WTC11 (cell line): Measurements from ENCODE around the gene HSPA12A.

Source experiments
- NR1H2 ChIP-seq: sonication (generic); formaldehyde crosslinking; IDR thresholded peaks from 2 replicates; pipeline ENCODE4 v1.9.0; 2021; ENCODE audit warnings: mild to moderate bottlenecking, moderate library complexity, missing genetic modification reagents
- ZBTB21 ChIP-seq: sonication (generic); formaldehyde crosslinking; IDR thresholded peaks from 2 replicates; pipeline ENCODE4 v1.8.1; 2023; ENCODE audit warnings: mild to moderate bottlenecking, missing genetic modification reagents, borderline replicate concordance
- ZBTB43 ChIP-seq: sonication (generic); formaldehyde crosslinking; IDR thresholded peaks from 2 replicates; pipeline ENCODE4 v1.8.1; 2023; ENCODE audit warnings: mild to moderate bottlenecking, missing genetic modification reagents
- TF ChIP-seq, protein P1 (sequence below): fragments of 200-600 bp; IDR thresholded peaks from 2 replicates; pipeline ENCODE4 v1.8.0; 2022; ENCODE audit warnings: antibody characterized with exemption

DNA sequence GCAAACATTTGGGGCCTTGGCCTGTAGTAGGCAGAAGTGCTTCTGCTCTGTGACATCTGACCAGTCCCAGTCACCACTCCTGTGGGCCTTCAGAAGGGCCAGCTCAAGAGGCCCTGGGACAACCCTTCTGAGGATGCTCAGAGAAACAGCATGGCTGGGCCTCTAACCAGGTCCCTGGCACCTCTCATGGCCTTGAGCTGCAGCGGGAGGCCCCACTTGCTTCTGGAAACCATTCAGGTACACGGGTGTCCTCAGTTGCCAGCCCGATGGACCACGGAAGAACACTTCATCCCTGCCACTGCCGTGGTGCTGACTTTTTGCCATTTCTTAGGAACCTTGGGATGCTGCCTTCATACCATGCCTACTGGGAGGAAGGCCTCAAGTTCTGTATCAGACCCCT, 57.6 kb downstream of the HSPA12A start:
- TF ChIP-seq ZBTB21 (CRISPR knock-in tag), result no peak
- TF ChIP-seq, protein P1, sequence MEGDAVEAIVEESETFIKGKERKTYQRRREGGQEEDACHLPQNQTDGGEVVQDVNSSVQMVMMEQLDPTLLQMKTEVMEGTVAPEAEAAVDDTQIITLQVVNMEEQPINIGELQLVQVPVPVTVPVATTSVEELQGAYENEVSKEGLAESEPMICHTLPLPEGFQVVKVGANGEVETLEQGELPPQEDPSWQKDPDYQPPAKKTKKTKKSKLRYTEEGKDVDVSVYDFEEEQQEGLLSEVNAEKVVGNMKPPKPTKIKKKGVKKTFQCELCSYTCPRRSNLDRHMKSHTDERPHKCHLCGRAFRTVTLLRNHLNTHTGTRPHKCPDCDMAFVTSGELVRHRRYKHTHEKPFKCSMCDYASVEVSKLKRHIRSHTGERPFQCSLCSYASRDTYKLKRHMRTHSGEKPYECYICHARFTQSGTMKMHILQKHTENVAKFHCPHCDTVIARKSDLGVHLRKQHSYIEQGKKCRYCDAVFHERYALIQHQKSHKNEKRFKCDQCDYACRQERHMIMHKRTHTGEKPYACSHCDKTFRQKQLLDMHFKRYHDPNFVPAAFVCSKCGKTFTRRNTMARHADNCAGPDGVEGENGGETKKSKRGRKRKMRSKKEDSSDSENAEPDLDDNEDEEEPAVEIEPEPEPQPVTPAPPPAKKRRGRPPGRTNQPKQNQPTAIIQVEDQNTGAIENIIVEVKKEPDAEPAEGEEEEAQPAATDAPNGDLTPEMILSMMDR, result no peak
- no peak for TF ChIP-seq ZBTB43 (CRISPR knock-in tag)
- TF ChIP-seq NR1H2 (CRISPR knock-in tag), result no peak
